Measurements from ENCODE around the gene ZBTB6.

Gene ZBTB6

GRCh38 chr9:122936464-122936863 lies 23.3 kb upstream of the ZBTB6 start:
- no peak for TF ChIP-seq CTCF (IDR thresholded peaks at IDR 0.05)

GRCh38 chr9:122931226-122932121 lies 18.4 kb upstream of the ZBTB6 start, which contains the start of gene ZBTB26:
ZBTB26 (minus strand) TSS chr9:122931512; CDS start chr9:122919934, 11,578 bp downstream.
- H3K27me3 ChIP-seq: no peaks in the 10 kb centered on the region
- peaks cover 3% of the 10 kb centered on the region for H3K36me3 ChIP-seq
- TF ChIP-seq CTCF (IDR thresholded peaks at IDR 0.05): no peak
- H3K9me3 ChIP-seq: no peaks in the 10 kb centered on the region
- peak within 1 kb of the TSS; percentile 77 to 96 for H3K4me3 ChIP-seq (ENCODE audit: low read depth in 1 of 2, low read length in 1 of 2)
- peaks cover 25 to 29% of the 10 kb centered on the region in 2 experiments for H3K4me1 ChIP-seq (ENCODE audit: control insufficient read depth in 1 of 2, insufficient read depth in 1 of 2, low read depth in 1 of 2, low read length in 1 of 2)
- H3K27ac ChIP-seq: peak within 1 kb of the TSS; percentile 80

More at GRCh38 chr9:122936464-122936863, 23.3 kb upstream of the ZBTB6 start:
- Histone ChIP-seq H3K27me3 (no peaks in the 10 kb centered on the region), H3K4me3 (ENCODE audit: low read depth in 1 of 2, low read length in 1 of 2) (no peak overlapping the region), H3K36me3 (peaks cover 20% of the 10 kb centered on the region), H3K27ac (no peak overlapping the region), H3K9me3 (no peaks in the 10 kb centered on the region), H3K4me1 (ENCODE audit: control insufficient read depth in 1 of 2, insufficient read depth in 1 of 2, low read depth in 1 of 2, low read length in 1 of 2) (peaks cover 25 to 27% of the 10 kb centered on the region in 2 experiments)

- Histone ChIP-seq H3K4me1 (ENCODE audit: control insufficient read depth in 1 of 2, insufficient read depth in 1 of 2, low read depth in 1 of 2, low read length in 1 of 2) (peaks cover 25 to 29% of the 10 kb centered on the region in 2 experiments), H3K27ac (peak overlapping the region; percentile 80), H3K4me3 (ENCODE audit: low read depth in 1 of 2, low read length in 1 of 2) (peak overlapping the region; percentile 77 to 96), H3K36me3 (no peaks in the 10 kb centered on the region), H3K27me3 (no peaks in the 10 kb centered on the region), H3K9me3 (no peaks in the 10 kb centered on the region)
- TF ChIP-seq CTCF (IDR thresholded peaks at IDR 0.05): no peak
Measured at GRCh38 chr9:122930541-122931225, 17.6 kb upstream of the ZBTB6 start.

- TF ChIP-seq CTCF (IDR thresholded peaks at IDR 0.05): no peak
- Histone ChIP-seq H3K27me3 (no peaks in the 10 kb centered on the region), H3K4me3 (ENCODE audit: low read depth in 1 of 2, low read length in 1 of 2) (no peak overlapping the region), H3K27ac (no peak overlapping the region), H3K9me3 (no peaks in the 10 kb centered on the region), H3K36me3 (no peaks in the 10 kb centered on the region), H3K4me1 (ENCODE audit: control insufficient read depth in 1 of 2, insufficient read depth in 1 of 2, low read depth in 1 of 2, low read length in 1 of 2) (peaks cover 25 to 29% of the 10 kb centered on the region in 2 experiments)
Measured at GRCh38 chr9:122929796-122930354, 16.8 kb upstream of the ZBTB6 start.

- no peak for TF ChIP-seq CTCF (IDR thresholded peaks at IDR 0.05)
- Histone ChIP-seq H3K4me1 (ENCODE audit: control insufficient read depth in 1 of 2, insufficient read depth in 1 of 2, low read depth in 1 of 2, low read length in 1 of 2) (no peaks in the 10 kb centered on the region), H3K9me3 (no peaks in the 10 kb centered on the region), H3K27ac (no peak overlapping the region), H3K36me3 (peaks cover 12% of the 10 kb centered on the region), H3K4me3 (ENCODE audit: low read depth in 1 of 2, low read length in 1 of 2) (no peak overlapping the region), H3K27me3 (no peaks in the 10 kb centered on the region)
Measured at GRCh38 chr9:122923947-122924346, 10.8 kb upstream of the ZBTB6 start.

Measured in neutrophil (primary cell).